ENCODE measurements around the gene TSNAX.

DNA sequence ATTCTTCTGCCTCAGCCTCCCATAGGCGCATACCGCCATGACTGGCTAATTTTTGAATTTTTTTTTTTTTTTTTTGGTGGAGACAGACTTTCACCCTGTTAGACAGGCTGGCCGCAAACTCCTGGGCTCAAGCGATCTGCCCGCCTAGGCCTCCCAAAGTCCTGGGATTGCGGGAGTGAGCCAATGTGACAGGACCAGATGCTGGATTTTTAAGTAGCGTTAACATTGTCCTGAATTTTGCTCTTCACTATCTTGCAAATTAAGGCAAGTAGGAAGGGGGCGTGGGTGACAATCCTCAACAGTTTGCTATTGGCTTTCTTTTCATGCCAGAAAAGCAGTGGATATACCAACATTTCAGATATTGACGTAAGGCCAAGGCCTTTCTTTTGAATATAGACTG is 49.7 kb upstream of the TSNAX start:
- TF ChIP-seq, protein P1, sequence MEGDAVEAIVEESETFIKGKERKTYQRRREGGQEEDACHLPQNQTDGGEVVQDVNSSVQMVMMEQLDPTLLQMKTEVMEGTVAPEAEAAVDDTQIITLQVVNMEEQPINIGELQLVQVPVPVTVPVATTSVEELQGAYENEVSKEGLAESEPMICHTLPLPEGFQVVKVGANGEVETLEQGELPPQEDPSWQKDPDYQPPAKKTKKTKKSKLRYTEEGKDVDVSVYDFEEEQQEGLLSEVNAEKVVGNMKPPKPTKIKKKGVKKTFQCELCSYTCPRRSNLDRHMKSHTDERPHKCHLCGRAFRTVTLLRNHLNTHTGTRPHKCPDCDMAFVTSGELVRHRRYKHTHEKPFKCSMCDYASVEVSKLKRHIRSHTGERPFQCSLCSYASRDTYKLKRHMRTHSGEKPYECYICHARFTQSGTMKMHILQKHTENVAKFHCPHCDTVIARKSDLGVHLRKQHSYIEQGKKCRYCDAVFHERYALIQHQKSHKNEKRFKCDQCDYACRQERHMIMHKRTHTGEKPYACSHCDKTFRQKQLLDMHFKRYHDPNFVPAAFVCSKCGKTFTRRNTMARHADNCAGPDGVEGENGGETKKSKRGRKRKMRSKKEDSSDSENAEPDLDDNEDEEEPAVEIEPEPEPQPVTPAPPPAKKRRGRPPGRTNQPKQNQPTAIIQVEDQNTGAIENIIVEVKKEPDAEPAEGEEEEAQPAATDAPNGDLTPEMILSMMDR (IDR thresholded peaks at IDR 0.05), result no peak
- TF ChIP-seq ZFX (IDR thresholded peaks at IDR 0.05; ENCODE audit: borderline replicate concordance), result no peak

All from 22Rv1 (cell line).